IMR-90 (cell line): ENCODE data around the gene BEX2. TPM values are rescaled to one million over a fixed set of nuclear protein-coding genes. Genes with fewer than 3 reads are reported as not detected.

Experiments
- ATAC-seq: fragments of 200-7000 bp; cut with Tn5 transposase; 2 replicates; pipeline ENCODE4 v1.9.1; 2020; ENCODE audit warnings: low read depth, mild to moderate bottlenecking, moderate library complexity
- BruUV-seq: library from RNA; stranded (reverse); fragments of 400-500 nt; replicated peaks from 2 replicates; lab custom pipeline; 2021; lab: Mats Ljungman, UMichigan
- CTCF ChIA-PET: fragments of 300-600 bp; formaldehyde crosslinking; extraction: SDS; loops from one replicate; lab custom pipeline; 2021; ENCODE audit warnings: antibody characterized with exemption; lab: Yijun Ruan, JAX
- POLR2A ChIA-PET: fragments of 300-600 bp; sonication (Branson Sonifier 250); formaldehyde crosslinking; loops from one replicate; lab custom pipeline; 2022; ENCODE audit warnings: antibody characterized with exemption; ENCODE audit not compliant: unreplicated experiment; lab: Charles Lee
- DNase-seq: peaks from one replicate; pipeline ENCODE4 v3.0.0; 2013
- H2AFZ ChIP-seq: replicated peaks from 2 replicates; pipeline ENCODE3; 2013; ENCODE audit warnings: low read length, mild to moderate bottlenecking; ENCODE audit not compliant: poor library complexity
- H2AK5ac ChIP-seq: 2 replicates; pipeline ENCODE4 v1.6.1; 2013; ENCODE audit warnings: low read depth, low read length, inconsistent platforms
- H2AK9ac ChIP-seq: replicated peaks from 2 replicates; pipeline ENCODE3; 2013; ENCODE audit warnings: mild to moderate bottlenecking, low read depth, low read length, moderate library complexity; ENCODE audit not compliant: poor library complexity
- H2BK120ac ChIP-seq: 2 replicates; pipeline ENCODE4 v1.6.1; 2013; ENCODE audit warnings: low read depth, low read length, inconsistent platforms
- H2BK15ac ChIP-seq: 3 replicates; pipeline ENCODE4 v1.6.1; 2013; ENCODE audit warnings: low read depth, low read length, inconsistent platforms
- H2BK20ac ChIP-seq: 2 replicates; pipeline ENCODE4 v1.6.1; 2013; ENCODE audit warnings: low read depth, mild to moderate bottlenecking, inconsistent platforms, low read length, moderate library complexity
- H2BK5ac ChIP-seq: 2 replicates; pipeline ENCODE4 v1.6.1; 2013; ENCODE audit warnings: mild to moderate bottlenecking, low read depth, low read length, inconsistent platforms; ENCODE audit not compliant: poor library complexity, severe bottlenecking
- H3K14ac ChIP-seq: replicated peaks from 2 replicates; pipeline ENCODE4 v1.6.1; 2013; ENCODE audit warnings: low read depth, low read length, inconsistent platforms
- H3K18ac ChIP-seq: 2 replicates; pipeline ENCODE4 v1.6.1; 2013; ENCODE audit warnings: low read depth, low read length, control low read depth
- H3K23ac ChIP-seq: 2 replicates; pipeline ENCODE4 v1.6.1; 2013; ENCODE audit warnings: low read depth, low read length, inconsistent platforms
- H3K27ac ChIP-seq: 2 replicates; pipeline ENCODE4 v1.5.1; 2013; ENCODE audit warnings: mild to moderate bottlenecking, control low read depth, low read length; ENCODE audit not compliant: insufficient read depth
- H3K27me3 ChIP-seq: 2 replicates; pipeline ENCODE4 v1.6.1; 2013; ENCODE audit warnings: low read length; ENCODE audit not compliant: control insufficient read depth, insufficient read depth
- H3K36me3 ChIP-seq: 2 replicates; pipeline ENCODE4 v1.6.1; 2013; ENCODE audit warnings: low read length, mixed read lengths; ENCODE audit not compliant: control insufficient read depth, insufficient read depth
- H3K4ac ChIP-seq: 2 replicates; pipeline ENCODE4 v1.6.1; 2013; ENCODE audit warnings: low read depth, low read length, inconsistent platforms
- H3K4me1 ChIP-seq: 2 replicates; pipeline ENCODE4 v1.6.1; 2013; ENCODE audit warnings: low read length, mixed read lengths; ENCODE audit not compliant: control insufficient read depth, insufficient read depth
- H3K4me2 ChIP-seq: 2 replicates; pipeline ENCODE4 v1.6.1; 2013; ENCODE audit warnings: low read depth, mild to moderate bottlenecking, control low read depth, low read length, moderate library complexity
- H3K4me3 ChIP-seq: 2 replicates; pipeline ENCODE4 v1.5.1; 2013; ENCODE audit warnings: low read depth, mild to moderate bottlenecking, control low read depth, low read length, moderate library complexity; ENCODE audit not compliant: insufficient read depth
- H3K56ac ChIP-seq: 2 replicates; pipeline ENCODE4 v1.6.1; 2013; ENCODE audit warnings: low read length, inconsistent platforms; ENCODE audit not compliant: insufficient read depth; ENCODE audit errors: extremely low read depth
- H3K79me1 ChIP-seq, 2 experiments: 2 replicates each; pipeline ENCODE4 v1.6.1; 2013; ENCODE audit warnings: low read length in 2 of 2, inconsistent platforms in 1 of 2, low read depth in 1 of 2
- H3K9ac ChIP-seq: 2 replicates; pipeline ENCODE4 v1.6.1; 2013; ENCODE audit warnings: low read depth, low read length, control low read depth
- H3K9me1 ChIP-seq: 2 replicates; pipeline ENCODE4 v1.6.1; 2013; ENCODE audit warnings: low read length, inconsistent platforms; ENCODE audit not compliant: insufficient read depth
- H3K9me3 ChIP-seq: 2 replicates; pipeline ENCODE4 v1.6.1; 2013; ENCODE audit warnings: low read length; ENCODE audit not compliant: control insufficient read depth, insufficient read depth
- H4K20me1 ChIP-seq: 2 replicates; pipeline ENCODE4 v1.6.1; 2013; ENCODE audit warnings: low read length, inconsistent platforms; ENCODE audit not compliant: insufficient read depth
- H4K5ac ChIP-seq: 2 replicates; pipeline ENCODE4 v1.6.1; 2013; ENCODE audit warnings: mild to moderate bottlenecking, low read depth, low read length, control low read depth
- H4K8ac ChIP-seq, 2 experiments: 2 replicates each; pipeline ENCODE4 v1.6.1; 2013; ENCODE audit warnings: low read depth in 2 of 2, low read length in 2 of 2, control low read depth in 1 of 2, inconsistent platforms in 1 of 2
- H4K91ac ChIP-seq: 2 replicates; pipeline ENCODE4 v1.6.1; 2013; ENCODE audit warnings: low read depth, low read length, inconsistent platforms; ENCODE audit not compliant: insufficient read depth
- BHLHE40 ChIP-seq: fragments of 150-350 bp; IDR thresholded peaks from 2 replicates; pipeline ENCODE4 v1.6.1; 2016; ENCODE audit warnings: mild to moderate bottlenecking, low read depth, low read length
- CHD1 ChIP-seq: IDR thresholded peaks from 2 replicates; pipeline ENCODE4 v1.6.1; 2012; ENCODE audit warnings: low read depth, low read length, improper control_type of control experiment
- ELK1 ChIP-seq: fragments of 150-350 bp; IDR thresholded peaks from 2 replicates; pipeline ENCODE4 v1.6.1; 2016; ENCODE audit warnings: low read depth, mild to moderate bottlenecking, low read length, moderate library complexity, borderline replicate concordance
- POLR2A ChIP-seq: IDR thresholded peaks from 2 replicates; pipeline ENCODE4 v1.6.1; 2012; ENCODE audit warnings: mild to moderate bottlenecking, low read depth, low read length
- RAD21 ChIP-seq: IDR thresholded peaks from 2 replicates; pipeline ENCODE4 v1.6.1; 2012; ENCODE audit warnings: low read length, improper control_type of control experiment
- RCOR1 ChIP-seq: IDR thresholded peaks from 2 replicates; pipeline ENCODE4 v1.6.1; 2012; ENCODE audit warnings: mild to moderate bottlenecking, low read length, improper control_type of control experiment; ENCODE audit not compliant: insufficient replicate concordance
- SMC3 ChIP-seq: fragments of 150-350 bp; IDR thresholded peaks from 2 replicates; pipeline ENCODE4 v1.6.1; 2016; ENCODE audit warnings: low read depth, mild to moderate bottlenecking, antibody characterized with exemption, low read length, moderate library complexity
- WGBS, 2 experiments: methylation state at CpG; one replicate each; pipeline versions ENCODE4 v1.1.5 to v1.1.7; 2013; ENCODE audit warnings: missing lambda C conversion rate in 2 of 2; ENCODE audit not compliant: insufficient read length in 1 of 2; ENCODE audit errors: extremely low coverage in 2 of 2; 5-methylcytosine and 5-hydroxymethylcytosine counted together
- dilution Hi-C: fragments of 300-500 bp; cut with HindIII; formaldehyde crosslinking; loops from one replicate; pipeline ENCODE4 v1.14.3; 2018; ENCODE audit warnings: low sequenced_read_pairs; ENCODE audit not compliant: unreplicated experiment
- in situ Hi-C: fragments of 300-500 bp; cut with MboI; formaldehyde crosslinking; loops from 3 replicates; pipeline ENCODE4 v1.14.3; 2019; ENCODE audit warnings: low sequenced_read_pairs, inconsistent platforms, mixed read lengths
- intact Hi-C: fragments of 100-400 bp; cut with micrococcal nuclease; formaldehyde crosslinking; loops from 2 replicates; pipeline ENCODE4 v1.10.0; 2022
- polyA plus RNA-seq, 3 experiments: library from polyadenylated mRNA; depleted of rRNA; stranded (reverse); fragments of >200 nt; gene quantifications; 2 replicates each; pipeline ENCODE4 v1.2.3, GENCODE V29; 2012; ENCODE audit warnings: low replicate concordance in 1 of 3
- total RNA-seq: library from RNA; depleted of rRNA; stranded (reverse); fragments of >200 nt; gene quantifications from 2 replicates; pipeline ENCODE4 v1.2.3, GENCODE V29; 2012
- TF ChIP-seq, protein P1 (sequence below): conservative IDR thresholded peaks from 2 replicates; pipeline ENCODE4 v1.5.1; 2012; ENCODE audit warnings: mild to moderate bottlenecking, low read depth, low read length, improper control_type of control experiment

The BEX2 gene
- total and polyA plus RNA-seq, 2 of the 4 experiments (the other 2 are of a cell fraction), result 0.19 TPM; not detected in 1

DNA sequence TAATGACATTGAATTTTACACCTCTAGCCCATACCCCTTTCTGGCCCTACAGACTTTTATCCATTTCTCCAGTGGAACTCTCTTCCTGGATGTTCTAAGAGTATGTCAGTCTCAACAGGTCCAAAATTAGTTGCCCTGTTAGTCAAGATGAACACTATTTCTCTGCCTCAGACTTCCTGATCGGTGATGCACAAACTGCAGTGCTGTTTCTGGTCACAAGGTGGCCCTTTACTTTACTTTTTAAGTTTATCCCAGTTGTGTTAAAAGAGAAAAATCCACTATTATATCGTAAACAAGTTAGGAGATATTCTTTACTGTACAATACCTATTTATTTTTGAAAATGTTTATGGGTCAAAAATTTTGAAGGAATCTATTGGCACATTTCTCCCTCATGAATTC is 32.3 kb upstream of the BEX2 start:
- Histone ChIP-seq H3K23ac (no peak overlapping the region), H3K4me1 (peaks cover 2% of the 10 kb centered on the region; the same call in 1 of the 2 replicates), H3K79me1 (no peaks in the 10 kb centered on the region), H3K56ac (no peak overlapping the region), H4K5ac (no peak overlapping the region), H2BK15ac (no peak overlapping the region), H3K18ac (no peak overlapping the region), H4K8ac (no peak overlapping the region), H2AK9ac (no peak overlapping the region), H3K14ac (no peak overlapping the region), H3K4ac (no peak overlapping the region), H3K9ac (no peak overlapping the region), H2AFZ (no peak overlapping the region), H2AK5ac (no peak overlapping the region), H3K36me3 (no peaks in the 10 kb centered on the region), H3K9me3 (no peaks in the 10 kb centered on the region), H3K9me1 (no peaks in the 10 kb centered on the region), H3K27ac (no peak overlapping the region), H3K4me3 (no peak overlapping the region), H3K4me2 (no peak overlapping the region), H2BK120ac (no peak overlapping the region), H3K27me3 (peaks cover 15% of the 10 kb centered on the region), H4K91ac (no peak overlapping the region), H2BK5ac (no peak overlapping the region), H2BK20ac (no peak overlapping the region), H4K20me1 (no peaks in the 10 kb centered on the region)
- no CpG with 5 or more reads among the region's 2 CpGs for WGBS, 2 experiments
- DNase-seq (peak; percentile 55), ATAC-seq (peak; percentile 83)
- POLR2A ChIA-PET, result no interaction called here
- CTCF ChIA-PET, result interaction anchor here (0.6 to 1.3 kb wide), 3 partner anchors 27 to 122 kb away, joined by 3 to 4 read pairs (median 3); no protein-coding TSS in a partner anchor
- dilution Hi-C loops, result no loop called here
- intact Hi-C loops, result loop anchor here (1.0 to 5.0 kb wide), 2 partner anchors 121 to 131 kb away; no protein-coding TSS in a partner anchor
- in situ Hi-C loops, result no loop called here
- TF ChIP-seq ELK1, result no peak
- TF ChIP-seq RAD21, result peak; percentile 69
- TF ChIP-seq, protein P1, sequence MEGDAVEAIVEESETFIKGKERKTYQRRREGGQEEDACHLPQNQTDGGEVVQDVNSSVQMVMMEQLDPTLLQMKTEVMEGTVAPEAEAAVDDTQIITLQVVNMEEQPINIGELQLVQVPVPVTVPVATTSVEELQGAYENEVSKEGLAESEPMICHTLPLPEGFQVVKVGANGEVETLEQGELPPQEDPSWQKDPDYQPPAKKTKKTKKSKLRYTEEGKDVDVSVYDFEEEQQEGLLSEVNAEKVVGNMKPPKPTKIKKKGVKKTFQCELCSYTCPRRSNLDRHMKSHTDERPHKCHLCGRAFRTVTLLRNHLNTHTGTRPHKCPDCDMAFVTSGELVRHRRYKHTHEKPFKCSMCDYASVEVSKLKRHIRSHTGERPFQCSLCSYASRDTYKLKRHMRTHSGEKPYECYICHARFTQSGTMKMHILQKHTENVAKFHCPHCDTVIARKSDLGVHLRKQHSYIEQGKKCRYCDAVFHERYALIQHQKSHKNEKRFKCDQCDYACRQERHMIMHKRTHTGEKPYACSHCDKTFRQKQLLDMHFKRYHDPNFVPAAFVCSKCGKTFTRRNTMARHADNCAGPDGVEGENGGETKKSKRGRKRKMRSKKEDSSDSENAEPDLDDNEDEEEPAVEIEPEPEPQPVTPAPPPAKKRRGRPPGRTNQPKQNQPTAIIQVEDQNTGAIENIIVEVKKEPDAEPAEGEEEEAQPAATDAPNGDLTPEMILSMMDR, result peak; percentile 69
- TF ChIP-seq RCOR1, result no peak
- peak; percentile 82 for TF ChIP-seq SMC3
- TF ChIP-seq CHD1, result no peak
- no peak for TF ChIP-seq POLR2A
- no peak for TF ChIP-seq BHLHE40
- BruUV-seq, result no TSS peak
